HG02588 (cell line): Measurements from ENCODE around the gene DDIAS.
"Not testable (repeated sequence)": the region's sequence is repeated elsewhere in the genome, so short reads cannot be mapped to it uniquely, and the experiment has no call there.

Source experiments
- ATAC-seq: cut with Tn5 transposase; IDR thresholded peaks from one replicate; pipeline ENCODE4 v1.9.1; 2021; ENCODE audit warnings: mild to moderate bottlenecking, moderate library complexity; ENCODE audit not compliant: unreplicated experiment

The DDIAS gene

GRCh38 chr11:82962021-82962420 is 60.5 kb downstream of the DDIAS start:
- not testable (repeated sequence) for ATAC-seq

GRCh38 chr11:82967381-82967780 is 65.8 kb downstream of the DDIAS start:
- no peak for ATAC-seq

GRCh38 chr11:82969811-82970210 is 68.3 kb downstream of the DDIAS start:
- ATAC-seq = peak; percentile 98

GRCh38 chr11:82970507-82971083 is 69.1 kb downstream of the DDIAS start:
- ATAC-seq = not testable (repeated sequence)

- ATAC-seq = not testable (repeated sequence)
Observed at GRCh38 chr11:82971519-82971946, 70.0 kb downstream of the DDIAS start.

- no peak for ATAC-seq
Observed at GRCh38 chr11:82972103-82972502, 70.6 kb downstream of the DDIAS start.

- no peak for ATAC-seq
Observed at GRCh38 chr11:82974135-82974534, 72.6 kb downstream of the DDIAS start.

- ATAC-seq = no peak
Observed at GRCh38 chr11:82974851-82975250, 73.3 kb downstream of the DDIAS start.

- no peak for ATAC-seq
Observed at GRCh38 chr11:82975882-82976281, 74.3 kb downstream of the DDIAS start.

GRCh38 chr11:82976786-82977185 is 75.2 kb downstream of the DDIAS start:
- ATAC-seq = no peak

GRCh38 chr11:82978422-82979099 is 77.0 kb downstream of the DDIAS start:
- ATAC-seq = no peak

GRCh38 chr11:82979824-82980223 is 78.3 kb downstream of the DDIAS start:
- no peak for ATAC-seq

- no peak for ATAC-seq
Observed at GRCh38 chr11:82980292-82980691, 78.8 kb downstream of the DDIAS start.

GRCh38 chr11:82980947-82981346 is 79.4 kb downstream of the DDIAS start:
- ATAC-seq = no peak

GRCh38 chr11:82981852-82982251 is 80.3 kb downstream of the DDIAS start:
- no peak for ATAC-seq
